Kidney tubule cell (primary cell): ENCODE measurements around the gene SUCLA2.
"Not testable (repeated sequence)": the region's sequence is repeated elsewhere in the genome, so short reads cannot be mapped to it uniquely, and the experiment has no call there.

Experiments used
- DNase-seq: peaks from one replicate; pipeline ENCODE4 v3.0.0-alpha.2; 2018; ENCODE audit warnings: low spot score

The SUCLA2 gene

GRCh38 chr13:48001114-48001881, at the start of gene SUCLA2:
Gene SUCLA2, minus strand, starts transcription at chr13:48001273. Its CDS starts 4 bp downstream, at chr13:48001269.
- DNase-seq = peak; percentile 92

- DNase-seq = no peak
These were observed 49.5 kb upstream of the SUCLA2 start for GRCh38 chr13:48050550-48050949.

DNA sequence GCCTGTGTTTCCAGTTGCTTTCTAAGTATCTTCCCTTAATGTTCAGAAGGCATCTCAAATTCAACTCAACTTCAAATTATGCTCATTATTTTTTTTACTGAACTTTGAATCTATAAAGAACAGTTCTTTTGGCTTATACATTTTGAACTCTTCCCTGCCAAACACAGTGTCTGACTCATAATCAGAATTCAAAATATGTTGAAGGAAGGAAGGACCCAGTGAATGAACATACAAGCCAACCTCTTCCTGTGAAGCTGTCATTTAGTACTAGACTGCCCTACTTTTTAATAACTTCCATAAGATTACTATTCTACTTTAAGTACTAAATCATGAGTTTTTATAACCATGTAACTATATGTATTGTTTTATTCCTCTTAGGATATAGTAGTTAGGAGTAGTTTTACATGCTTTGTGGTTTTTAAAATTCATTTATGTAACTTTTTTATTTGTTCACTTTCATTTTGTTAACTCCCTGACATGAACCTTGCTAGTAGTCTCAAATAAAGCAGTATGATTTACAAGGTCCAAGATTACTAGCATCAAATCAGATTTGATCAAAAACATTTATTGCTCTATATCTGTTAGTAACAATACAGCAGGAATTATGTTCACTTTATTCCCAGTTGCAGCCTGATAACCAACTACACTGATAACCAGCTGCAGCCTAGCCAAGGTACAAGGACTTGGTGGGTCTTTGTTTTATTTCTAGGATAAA, 42.9 kb upstream of the SUCLA2 start:
- DNase-seq = peak; percentile 56

DNA sequence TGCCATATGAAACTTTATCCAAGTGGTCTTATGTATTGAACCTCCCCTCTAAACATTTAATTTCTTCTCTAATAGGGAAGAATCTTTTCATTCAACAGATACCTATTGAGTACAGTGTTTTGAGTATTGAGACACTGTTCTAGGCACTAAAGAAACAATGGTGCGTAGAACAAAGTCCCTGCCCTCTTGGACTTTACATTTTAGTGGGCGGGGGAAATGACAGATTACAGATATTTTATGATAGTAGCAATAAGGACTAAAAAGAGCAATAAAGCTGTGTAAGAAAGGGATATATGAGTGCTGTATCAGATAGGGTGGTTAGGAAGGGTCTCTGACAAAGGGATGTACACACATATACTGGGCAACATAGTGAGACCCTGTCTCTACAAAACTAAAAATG, 41.8 kb upstream of the SUCLA2 start:
- DNase-seq = no peak

GRCh38 chr13:48040896-48041295, 39.8 kb upstream of the SUCLA2 start:
- no peak for DNase-seq

- DNase-seq = no peak
These were observed 39.0 kb upstream of the SUCLA2 start for GRCh38 chr13:48040049-48040448.

DNA sequence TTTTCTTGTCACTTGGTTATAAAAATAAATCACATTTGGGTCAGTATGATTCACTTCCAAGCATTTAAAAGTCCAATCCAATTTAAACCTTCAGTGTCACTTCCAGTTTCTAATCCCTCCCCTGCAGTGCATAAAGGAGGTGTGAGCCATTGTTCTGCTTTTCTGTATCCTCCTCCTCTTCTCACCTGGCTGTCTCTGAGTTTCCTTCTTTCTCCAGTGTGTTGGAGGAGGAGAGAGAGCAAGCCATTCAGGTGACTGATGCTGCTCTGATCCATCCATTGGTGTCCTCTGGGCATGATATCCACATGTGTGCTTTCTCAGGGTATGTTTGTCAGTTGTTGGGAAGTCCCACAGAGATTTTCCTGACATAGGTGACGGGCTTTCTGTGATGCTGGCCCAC, 37.7 kb upstream of the SUCLA2 start:
- peak; percentile 42 for DNase-seq

DNA sequence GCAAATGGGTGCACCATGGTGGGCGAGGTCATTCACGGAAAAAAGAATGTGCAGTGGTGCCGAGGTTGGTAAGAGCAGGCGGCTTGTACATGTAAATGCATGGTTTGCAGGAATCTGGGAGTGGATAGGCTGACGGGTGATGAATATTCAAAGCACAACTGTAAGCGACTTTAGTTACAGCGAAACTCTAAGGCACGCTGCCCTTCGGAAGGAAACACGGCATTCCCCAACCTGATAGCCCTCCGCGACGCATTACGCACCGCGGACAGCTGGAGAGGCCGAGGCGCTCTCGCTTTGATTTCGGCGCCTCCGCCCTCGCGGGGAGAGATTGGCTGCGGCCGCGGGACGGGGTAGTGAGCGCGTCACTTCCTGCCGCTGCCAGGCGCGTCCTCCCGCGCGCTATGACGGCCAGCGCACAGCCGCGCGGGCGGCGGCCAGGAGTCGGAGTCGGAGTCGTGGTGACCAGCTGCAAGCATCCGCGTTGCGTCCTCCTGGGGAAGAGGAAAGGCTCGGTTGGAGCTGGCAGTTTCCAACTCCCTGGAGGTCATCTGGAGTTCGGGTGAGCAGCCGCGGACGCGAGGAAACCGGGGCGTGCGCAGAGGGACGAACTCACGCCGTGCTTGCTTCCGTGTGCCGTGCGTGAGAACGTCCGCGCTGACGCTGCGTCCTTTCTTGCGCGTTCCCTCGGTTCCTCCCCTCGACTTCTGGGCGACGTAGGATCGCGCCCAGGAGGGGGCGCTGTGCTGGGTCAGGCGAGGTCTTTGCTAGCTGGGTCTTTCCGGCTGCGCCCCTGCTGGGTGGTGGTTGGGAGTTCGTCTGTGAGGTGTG, 36.5 kb upstream of the SUCLA2 start, which contains the start of gene NUDT15:
NUDT15 (plus strand) TSS at position 381 of the 828 bp plus-strand sequence; CDS start at position 402, 21 bp downstream.
- peak; percentile 96 for DNase-seq

DNA sequence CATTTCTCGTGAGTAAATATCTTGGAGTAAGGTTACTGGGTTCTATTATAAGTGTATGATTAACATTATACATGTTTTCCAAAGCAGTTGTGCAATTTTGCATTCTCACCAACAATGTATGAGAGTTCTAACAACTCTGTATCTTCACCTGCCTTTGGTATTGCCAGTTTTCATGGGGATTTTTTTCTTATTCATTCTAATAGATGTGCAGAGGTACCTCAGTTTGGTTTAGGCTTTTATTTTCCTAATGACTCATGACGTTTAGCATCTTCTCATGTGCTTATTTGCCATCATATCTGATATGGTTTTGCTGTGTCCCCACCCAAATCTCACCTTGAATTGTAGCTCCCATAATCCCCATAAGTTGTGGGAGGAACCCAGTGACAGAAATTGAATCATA, 28.8 kb upstream of the SUCLA2 start:
- DNase-seq = no peak

DNA sequence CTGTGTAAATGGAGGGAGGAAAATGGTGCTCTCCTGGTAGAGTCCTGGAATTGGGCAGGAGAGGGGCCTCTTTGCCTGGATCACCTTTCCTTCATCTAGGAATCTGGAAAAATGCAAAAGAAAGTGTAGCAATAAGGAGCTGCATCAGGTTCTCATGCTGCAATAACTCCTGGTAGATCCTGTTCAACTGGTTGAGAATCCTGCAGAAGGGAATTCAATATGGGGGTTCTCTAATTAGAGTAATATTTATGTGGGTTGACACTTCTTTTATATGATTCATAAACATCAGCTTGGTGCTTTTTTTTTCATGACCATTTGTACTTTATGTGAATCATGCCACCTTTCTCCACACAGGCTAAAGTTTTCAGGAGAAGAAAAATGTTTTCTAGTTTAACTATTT, 27.0 kb upstream of the SUCLA2 start:
- DNase-seq = no peak

DNA sequence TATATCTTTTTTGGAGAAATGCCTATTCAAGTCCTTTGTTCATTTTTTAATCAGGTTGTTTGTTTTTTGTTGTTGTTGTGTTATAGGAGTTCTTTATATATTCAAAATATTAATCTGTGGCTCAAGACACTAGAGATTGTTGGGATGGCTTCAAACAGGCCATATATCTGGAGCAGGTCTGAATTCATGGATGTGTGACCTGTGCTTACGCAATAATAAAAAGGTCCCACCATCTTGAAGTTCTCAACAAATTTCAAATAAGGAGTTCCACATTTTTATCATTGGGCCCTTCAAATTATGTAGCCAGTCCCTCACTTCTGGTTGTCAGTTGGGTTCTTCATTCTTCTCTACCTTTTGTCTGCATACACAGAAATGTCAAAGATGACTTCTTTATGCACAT, 18.7 kb upstream of the SUCLA2 start:
- no peak for DNase-seq

- no peak for DNase-seq
These were observed 17.6 kb upstream of the SUCLA2 start for GRCh38 chr13:48018637-48019036.

- no peak for DNase-seq
These were observed 13.3 kb upstream of the SUCLA2 start for GRCh38 chr13:48014359-48014758.

DNA sequence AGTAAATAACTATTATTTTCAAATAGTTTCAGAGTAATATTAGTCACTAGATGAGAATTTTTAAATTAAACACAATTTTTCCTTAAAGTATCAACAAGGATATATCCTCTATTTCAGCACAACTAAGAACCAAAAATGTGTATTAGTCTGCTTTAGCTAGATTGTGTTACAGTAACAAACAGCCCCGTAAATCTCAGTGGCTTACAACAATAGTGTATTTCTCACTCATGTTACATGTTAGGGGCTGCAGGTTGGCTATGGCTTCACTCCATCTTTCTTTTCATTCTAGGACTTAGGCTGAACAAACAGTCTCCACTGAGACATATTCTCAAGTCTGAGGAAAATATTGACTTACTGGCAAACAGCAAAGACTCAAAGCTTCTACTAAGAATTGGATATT, 11.6 kb upstream of the SUCLA2 start:
- no peak for DNase-seq

DNA sequence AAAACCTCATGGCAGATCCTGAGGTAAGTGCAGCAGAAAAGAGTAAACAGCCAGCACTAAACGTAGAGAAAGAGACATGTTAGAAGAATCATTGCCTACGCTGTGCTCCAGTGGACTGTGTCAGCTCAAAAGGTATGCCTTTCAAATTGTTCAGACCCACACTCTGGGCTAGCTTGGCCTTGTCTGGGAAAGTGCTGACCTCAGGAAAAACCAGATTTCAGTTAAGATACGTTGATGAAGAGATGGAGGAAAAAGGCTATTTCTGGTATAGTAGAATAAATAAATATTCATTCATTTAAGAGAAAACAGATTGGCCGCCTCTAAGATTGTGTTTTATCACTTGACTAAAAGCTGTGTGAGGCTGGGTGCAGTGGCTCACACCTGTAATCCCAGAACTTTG, 9.6 kb upstream of the SUCLA2 start:
- no peak for DNase-seq

GRCh38 chr13:48009284-48009683, 8.2 kb upstream of the SUCLA2 start:
- peak; percentile 75 for DNase-seq

GRCh38 chr13:48006396-48006795, 5.3 kb upstream of the SUCLA2 start:
- peak; percentile 5 for DNase-seq

- DNase-seq = no peak
These were observed 3.1 kb upstream of the SUCLA2 start for GRCh38 chr13:48004201-48004600.

GRCh38 chr13:48001999-48002398, 926 bp upstream of the SUCLA2 start:
- not testable (repeated sequence) for DNase-seq

GRCh38 chr13:48000559-48001113, 437 bp downstream of the SUCLA2 start:
- DNase-seq = peak; percentile 24

DNA sequence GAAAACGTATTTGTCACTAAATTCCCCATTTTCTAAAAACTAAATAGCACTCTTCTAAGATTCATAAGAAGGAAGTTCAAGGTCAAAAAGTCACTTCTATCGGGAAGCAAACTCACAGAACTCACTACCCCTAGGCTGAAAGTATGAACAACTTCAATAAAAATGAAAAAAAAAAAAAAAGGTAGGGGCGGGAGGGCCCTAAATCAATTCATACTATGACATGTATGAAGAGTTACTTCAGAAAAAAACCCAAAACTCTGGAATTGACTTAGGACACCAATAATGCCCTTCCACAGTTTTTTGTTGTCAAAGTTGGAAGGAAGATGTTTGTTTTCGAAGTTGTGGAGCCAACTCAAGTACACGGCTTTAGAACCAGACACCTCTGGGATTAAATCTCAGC, 1.1 kb downstream of the SUCLA2 start:
- DNase-seq = no peak

GRCh38 chr13:47997384-47997783, 3.7 kb downstream of the SUCLA2 start:
- no peak for DNase-seq
